Fibroblast of villous mesenchyme (primary cell): Measurements from ENCODE around the gene FSIP1. TPM values are rescaled to one million over a fixed set of nuclear protein-coding genes. Genes with fewer than 3 reads are reported as not detected.

ENCODE experiments used
- DNase-seq: peaks from one replicate; pipeline ENCODE4 v3.0.0-alpha.2; 2010; ENCODE audit warnings: low read depth
- H3K4me3 ChIP-seq: 2 replicates; pipeline ENCODE4 v1.5.1; 2011; ENCODE audit warnings: low read depth, mild to moderate bottlenecking, low read length
- total RNA-seq: library from RNA; depleted of rRNA; stranded (reverse); fragments of >200 nt; gene quantifications from 2 replicates; pipeline ENCODE4 v1.2.3, GENCODE V29; 2012
- TF ChIP-seq, protein P1 (sequence below): IDR thresholded peaks from 2 replicates; pipeline ENCODE4 v1.5.1; 2012; ENCODE audit warnings: low read depth, mild to moderate bottlenecking, low read length; ENCODE audit not compliant: insufficient read depth

Gene FSIP1
- total RNA-seq, 1 donor, result 2.6 TPM

DNA sequence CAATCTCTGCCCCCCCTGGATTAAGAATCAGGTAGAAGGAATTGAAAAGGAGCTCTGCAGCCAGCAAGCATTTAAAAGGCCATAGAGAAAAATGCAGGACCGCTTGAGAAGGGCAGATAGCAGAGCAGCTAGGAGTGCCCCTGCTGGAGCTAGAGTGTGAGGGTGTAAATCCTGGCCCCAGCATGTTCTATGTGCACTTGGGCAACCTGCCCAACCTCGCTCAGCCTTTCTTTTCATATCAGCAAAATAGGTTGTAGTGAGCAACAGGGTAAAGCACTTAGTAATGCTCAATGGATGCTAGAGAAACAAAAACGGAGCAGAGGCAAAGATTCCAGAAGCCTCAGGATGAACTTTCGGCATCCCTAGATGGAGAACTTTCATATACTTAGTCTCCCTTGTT, 226.8 kb downstream of the FSIP1 start:
- TF ChIP-seq, protein P1, sequence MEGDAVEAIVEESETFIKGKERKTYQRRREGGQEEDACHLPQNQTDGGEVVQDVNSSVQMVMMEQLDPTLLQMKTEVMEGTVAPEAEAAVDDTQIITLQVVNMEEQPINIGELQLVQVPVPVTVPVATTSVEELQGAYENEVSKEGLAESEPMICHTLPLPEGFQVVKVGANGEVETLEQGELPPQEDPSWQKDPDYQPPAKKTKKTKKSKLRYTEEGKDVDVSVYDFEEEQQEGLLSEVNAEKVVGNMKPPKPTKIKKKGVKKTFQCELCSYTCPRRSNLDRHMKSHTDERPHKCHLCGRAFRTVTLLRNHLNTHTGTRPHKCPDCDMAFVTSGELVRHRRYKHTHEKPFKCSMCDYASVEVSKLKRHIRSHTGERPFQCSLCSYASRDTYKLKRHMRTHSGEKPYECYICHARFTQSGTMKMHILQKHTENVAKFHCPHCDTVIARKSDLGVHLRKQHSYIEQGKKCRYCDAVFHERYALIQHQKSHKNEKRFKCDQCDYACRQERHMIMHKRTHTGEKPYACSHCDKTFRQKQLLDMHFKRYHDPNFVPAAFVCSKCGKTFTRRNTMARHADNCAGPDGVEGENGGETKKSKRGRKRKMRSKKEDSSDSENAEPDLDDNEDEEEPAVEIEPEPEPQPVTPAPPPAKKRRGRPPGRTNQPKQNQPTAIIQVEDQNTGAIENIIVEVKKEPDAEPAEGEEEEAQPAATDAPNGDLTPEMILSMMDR, result no peak
- DNase-seq, result no peak
- no peak overlapping the region for H3K4me3 ChIP-seq

DNA sequence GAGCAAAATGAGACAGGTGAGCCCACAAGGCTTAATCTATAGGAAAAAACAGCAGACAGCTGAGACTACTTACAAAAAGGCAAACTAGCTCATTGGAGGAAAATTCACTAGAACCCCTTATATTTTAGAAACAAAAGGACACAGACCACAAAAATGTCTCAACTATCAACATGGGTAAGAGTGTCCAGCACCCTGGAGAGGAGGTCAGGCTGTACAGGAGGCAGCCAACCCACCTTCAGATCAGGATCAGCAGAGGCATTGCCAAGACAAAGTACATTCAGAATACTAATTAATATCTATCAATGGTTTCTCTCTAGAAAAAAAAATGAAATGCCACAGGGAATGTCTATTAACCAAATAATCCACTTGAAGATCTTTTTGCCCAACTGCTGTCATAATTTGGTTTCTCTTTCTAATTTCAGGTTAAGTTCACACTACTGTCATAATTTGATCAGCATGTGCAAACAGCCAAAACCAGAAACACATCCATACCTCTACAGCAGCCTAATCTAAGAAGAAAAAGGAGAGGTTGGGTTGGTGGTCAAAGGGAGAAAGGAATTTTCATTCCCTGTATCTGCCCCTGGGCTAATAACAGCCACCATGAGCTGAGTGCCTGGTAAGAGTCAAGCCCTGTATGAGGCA, 227.8 kb downstream of the FSIP1 start:
- no peak for DNase-seq
- no peak overlapping the region for H3K4me3 ChIP-seq
- TF ChIP-seq, protein P1, result no peak

DNA sequence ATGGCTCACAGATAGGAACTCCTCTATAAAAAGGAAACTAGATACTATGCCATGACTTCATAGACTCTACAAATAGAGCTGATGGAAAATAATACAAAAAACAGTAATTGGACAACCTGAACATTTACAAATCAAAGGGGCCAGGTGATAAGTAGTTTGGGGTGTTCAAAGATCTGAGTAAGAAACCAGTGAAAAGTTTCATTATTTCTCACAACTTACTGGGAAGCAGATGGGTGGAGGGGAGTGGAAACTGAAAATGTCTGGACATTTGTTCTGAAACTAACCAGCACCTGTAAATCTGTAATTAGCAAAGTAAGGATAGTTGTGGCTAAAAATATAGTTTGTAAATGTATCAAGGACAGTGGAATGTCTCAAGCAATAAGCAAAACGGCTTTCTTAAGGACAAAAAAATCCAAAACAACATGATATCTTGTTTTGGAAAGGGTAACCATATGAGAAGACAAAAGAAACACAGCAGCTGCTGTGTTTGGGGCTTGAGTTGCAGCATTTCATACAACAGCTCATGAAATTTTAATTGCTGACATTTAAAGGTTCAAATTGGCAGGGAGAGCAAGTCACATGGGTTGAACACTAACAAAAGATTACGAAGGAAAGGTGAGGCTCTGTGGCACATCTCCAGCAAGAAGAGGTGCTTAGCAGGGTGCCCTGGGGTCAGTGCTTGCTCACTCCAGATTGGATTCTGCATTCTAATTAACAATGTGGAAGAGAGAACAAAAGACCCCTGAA, 228.5 kb downstream of the FSIP1 start:
- TF ChIP-seq, protein P1, result no peak
- DNase-seq, result peak; percentile 55
- H3K4me3 ChIP-seq, result no peak overlapping the region

DNA sequence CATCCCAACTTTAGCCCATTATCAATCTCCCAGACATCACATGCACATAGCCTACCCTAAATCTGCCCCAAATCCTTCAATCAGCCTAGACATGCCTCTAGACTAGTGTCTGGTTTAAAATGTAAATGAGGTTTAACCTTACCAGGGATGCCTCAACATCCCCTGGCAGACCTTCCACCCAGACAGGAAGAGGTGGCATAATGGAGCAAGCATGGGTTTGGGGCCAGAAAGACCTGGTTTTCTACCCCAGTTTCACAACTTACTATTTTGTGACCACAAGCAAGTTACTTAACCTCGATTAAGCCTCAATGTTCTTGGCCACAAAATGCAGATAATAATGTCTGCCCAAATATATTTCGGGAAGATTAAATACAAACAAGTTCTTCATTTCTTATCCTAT, 230.1 kb downstream of the FSIP1 start:
- no peak for DNase-seq
- TF ChIP-seq, protein P1, result no peak
- H3K4me3 ChIP-seq, result no peak overlapping the region

DNA sequence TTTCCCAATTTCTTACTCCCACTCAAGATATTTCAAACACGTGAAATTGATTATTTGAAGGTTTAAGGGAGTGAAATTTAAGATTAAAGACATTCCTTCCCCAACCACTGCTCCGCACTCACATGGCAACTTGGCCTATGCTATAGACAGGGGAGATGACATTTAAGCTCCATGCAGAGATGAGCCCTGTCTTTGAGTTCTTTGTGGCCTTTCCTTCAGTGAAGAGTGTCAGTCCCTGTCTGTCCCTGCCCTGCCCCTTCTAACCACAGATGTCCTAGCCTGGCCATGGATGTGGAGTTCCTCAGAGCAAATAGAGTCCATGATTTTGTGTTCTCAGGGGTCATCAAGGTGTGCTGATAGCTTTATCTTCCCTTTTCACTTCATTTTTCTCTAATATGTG, 231.2 kb downstream of the FSIP1 start:
- TF ChIP-seq, protein P1, result no peak

More for the DNA sequence above, 231.2 kb downstream of the FSIP1 start:
- DNase-seq, result no peak
- no peak overlapping the region for H3K4me3 ChIP-seq

Other genes starting within 250 kb of the FSIP1 start
- gene THBS1, start 201.8 kb downstream of the FSIP1 start, total RNA-seq, result 7,420 and 8,241 TPM in 2 replicates
- gene GPR176, start 137.4 kb upstream of the FSIP1 start, total RNA-seq, result 111 and 120 TPM in 2 replicates
- gene EIF2AK4, start 151.3 kb upstream of the FSIP1 start, total RNA-seq, result 70.2 and 104 TPM in 2 replicates